GM12874 (cell line): Measurements from ENCODE around the gene ATP2B2.

ENCODE experiments used
- TF ChIP-seq, protein P1 (sequence below): IDR thresholded peaks from 2 replicates; pipeline ENCODE4 v1.5.1; 2011; ENCODE audit warnings: low read depth, mild to moderate bottlenecking, control low read depth, low read length, moderate library complexity; ENCODE audit not compliant: insufficient read depth

ATP2B2 gene

DNA sequence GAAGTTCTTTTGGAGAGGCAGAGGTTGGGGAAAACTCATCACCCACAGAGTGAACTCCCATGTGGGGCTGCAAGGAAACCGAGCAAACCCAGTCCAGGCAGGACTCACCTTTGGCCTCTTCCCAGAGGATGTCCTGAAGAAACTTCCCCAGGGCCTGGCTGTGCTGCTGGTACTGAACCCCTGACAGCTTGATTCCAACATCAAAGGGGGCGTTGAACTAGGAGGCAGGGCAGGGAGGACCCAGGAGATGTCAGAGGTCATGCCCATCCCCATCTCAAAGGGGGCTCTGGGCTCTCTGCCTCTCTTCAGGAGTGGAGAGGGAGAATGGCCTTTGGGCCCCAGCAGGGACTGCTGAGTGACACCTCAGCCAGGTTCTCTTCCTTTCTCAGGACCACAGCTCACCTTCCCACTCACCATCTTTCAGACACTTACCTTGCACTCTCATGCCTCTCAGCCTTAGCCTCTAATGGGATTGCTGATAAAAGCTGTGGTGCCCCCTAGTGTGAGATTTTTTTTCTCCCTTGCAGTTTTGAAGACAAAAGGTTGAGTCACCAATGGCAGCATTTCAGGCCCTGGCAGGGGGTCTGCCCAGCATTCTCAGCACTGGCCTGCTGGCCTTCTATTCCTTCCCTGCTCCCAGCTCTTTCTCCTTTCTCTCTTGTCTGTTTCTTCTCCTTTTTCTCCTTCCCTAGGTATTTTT is 218.6 kb downstream of the ATP2B2 start:
- TF ChIP-seq, protein P1, sequence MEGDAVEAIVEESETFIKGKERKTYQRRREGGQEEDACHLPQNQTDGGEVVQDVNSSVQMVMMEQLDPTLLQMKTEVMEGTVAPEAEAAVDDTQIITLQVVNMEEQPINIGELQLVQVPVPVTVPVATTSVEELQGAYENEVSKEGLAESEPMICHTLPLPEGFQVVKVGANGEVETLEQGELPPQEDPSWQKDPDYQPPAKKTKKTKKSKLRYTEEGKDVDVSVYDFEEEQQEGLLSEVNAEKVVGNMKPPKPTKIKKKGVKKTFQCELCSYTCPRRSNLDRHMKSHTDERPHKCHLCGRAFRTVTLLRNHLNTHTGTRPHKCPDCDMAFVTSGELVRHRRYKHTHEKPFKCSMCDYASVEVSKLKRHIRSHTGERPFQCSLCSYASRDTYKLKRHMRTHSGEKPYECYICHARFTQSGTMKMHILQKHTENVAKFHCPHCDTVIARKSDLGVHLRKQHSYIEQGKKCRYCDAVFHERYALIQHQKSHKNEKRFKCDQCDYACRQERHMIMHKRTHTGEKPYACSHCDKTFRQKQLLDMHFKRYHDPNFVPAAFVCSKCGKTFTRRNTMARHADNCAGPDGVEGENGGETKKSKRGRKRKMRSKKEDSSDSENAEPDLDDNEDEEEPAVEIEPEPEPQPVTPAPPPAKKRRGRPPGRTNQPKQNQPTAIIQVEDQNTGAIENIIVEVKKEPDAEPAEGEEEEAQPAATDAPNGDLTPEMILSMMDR: peak; percentile 47

DNA sequence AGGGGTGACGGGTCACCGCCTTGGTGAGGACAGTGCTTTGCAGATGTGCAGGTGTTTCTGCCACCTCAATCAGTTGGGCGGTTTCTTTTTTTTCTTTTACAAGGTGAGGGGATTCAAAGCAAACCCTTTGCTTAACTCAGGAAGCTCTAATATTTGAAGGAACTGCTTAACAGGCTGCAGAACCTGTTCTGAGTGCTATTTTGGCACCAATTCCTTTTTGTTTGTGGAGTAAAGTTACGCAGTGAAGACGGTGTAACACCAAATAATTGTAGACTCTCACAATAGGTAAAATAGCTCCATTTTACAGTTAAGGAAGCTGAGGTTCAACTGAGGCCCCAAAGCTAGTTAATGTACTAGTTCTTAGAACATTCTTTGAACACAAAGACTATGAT is 219.3 kb downstream of the ATP2B2 start:
- TF ChIP-seq, protein P1: no peak

DNA sequence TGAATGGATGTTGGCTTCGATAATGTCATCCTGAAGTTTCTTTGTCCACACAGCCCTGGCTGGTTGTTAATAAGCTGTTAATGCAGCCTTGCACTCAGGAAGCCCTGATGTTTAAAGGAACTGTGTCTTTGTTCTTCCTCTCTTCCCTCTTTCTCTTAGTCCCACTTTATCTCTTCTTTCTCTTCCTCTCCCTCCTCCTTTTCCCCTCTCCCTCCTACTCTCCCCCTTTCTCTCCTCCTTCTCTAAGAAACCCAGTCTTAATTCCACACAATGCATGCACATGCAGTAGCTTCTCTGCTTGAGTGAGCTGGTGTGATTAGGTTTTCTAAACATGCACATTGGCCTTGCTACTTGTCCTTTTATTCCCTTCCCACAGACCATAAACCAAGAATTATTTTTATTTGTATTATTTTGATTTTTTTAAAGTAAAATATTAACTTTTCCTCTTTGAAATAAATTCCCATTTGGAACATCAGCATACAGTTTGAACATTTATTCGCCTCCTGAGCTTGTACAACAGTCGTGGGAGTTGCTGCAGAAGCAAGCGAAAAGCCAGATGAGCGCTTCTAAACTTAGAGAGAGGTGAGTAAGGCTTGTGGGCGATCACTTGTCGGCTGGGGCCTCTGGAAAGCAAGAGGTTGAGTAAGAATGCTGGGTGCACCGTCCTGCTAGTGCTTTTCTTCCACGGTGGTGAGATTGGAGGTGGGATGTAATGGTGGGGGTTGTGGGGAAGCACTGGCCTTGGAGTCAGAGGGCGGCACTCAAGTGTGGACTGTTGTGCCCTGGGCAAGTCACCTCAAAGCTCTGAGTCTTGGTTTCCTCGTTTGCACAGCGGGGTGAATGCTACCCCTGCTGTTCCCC is 219.9 kb downstream of the ATP2B2 start:
- TF ChIP-seq, protein P1: no peak

DNA sequence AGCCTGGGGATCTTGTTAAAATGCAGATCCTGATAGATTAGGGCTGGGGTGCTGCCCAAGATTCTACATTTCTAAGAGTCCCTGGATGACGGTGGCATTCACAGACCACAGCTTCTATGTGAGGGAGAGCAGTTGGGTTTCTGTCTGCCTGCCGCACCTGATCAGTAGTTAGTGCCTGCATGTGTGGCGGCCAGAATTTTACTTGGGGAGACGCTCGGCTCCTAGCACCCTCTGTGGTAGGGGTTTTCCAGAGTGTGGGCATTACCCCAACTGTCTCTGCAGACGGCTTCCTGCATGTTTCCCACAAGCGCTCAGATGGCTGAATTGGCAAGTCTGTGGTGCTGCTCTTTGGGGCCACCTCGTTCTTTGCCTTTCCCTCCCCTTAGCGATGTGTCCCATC is 220.9 kb downstream of the ATP2B2 start:
- TF ChIP-seq, protein P1: no peak

DNA sequence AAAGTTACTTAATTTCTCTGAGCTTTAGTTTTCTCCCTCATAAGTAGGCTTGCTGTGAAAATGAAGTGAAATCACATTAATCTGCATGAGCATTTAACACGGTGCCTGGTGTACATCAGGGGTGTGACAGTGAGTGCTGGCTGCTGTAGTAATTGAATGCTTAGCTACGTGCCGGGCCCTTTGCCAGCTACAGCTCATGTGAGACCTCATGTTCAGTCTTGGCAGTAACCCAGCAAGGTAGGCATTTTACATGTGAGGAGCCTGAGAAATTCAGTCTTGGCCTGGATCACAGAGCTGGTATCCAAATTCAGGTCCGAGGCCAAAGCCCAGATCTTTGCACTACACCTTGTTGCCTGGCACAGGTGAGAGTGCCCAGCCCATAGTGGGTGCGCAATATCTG is 221.7 kb downstream of the ATP2B2 start:
- TF ChIP-seq, protein P1: no peak

DNA sequence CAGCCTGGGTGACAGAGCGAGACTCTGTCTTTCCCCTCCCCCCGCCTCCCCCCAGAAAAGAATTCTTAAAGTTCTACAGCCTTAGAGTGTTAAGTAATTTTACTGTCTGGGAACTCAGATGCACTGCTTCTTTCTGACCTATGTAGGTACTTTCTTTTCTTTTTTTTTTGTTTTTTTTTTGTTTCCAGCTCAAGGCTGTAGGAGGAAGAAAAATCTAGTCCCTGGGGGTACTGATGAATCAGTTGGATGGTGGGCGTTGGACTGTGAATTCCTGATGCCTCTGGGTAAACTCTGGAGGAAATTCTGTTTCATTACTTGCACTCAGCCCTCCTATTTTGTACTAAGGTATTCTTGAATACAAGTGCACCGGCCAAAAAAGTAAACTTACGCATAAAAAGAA is 223.4 kb downstream of the ATP2B2 start:
- TF ChIP-seq, protein P1: no peak

DNA sequence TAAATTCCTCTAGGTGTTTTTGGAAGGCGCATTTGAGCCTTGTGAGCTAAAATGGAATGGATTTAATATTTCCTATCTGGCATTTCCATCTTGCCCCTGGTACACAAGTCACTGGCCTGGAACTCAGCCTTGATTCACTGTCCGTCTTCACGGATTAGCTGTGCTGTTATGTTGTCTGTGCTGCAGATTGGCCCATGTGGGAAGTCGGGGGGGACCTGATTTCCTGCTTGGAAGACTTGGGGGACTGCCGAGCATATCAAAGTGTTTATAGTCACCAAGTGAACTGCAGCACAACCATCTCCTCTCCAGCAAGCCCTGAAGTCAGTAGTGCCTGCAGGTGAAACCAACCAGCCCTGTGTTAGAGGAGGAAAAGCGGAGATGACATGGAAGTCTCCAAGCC is 224.8 kb downstream of the ATP2B2 start:
- TF ChIP-seq, protein P1: no peak
